ENCODE measurements around the gene LDLRAD4. TPM values are rescaled to one million over a fixed set of nuclear protein-coding genes. Genes with fewer than 3 reads are reported as not detected.

The LDLRAD4 gene
- total RNA-seq, 1 experiment from 2014 or later: 3.6 TPM

- Histone ChIP-seq H3K9me3 (ENCODE audit: low read depth, low read length, poor library complexity, severe bottlenecking) (no peaks in the 10 kb centered on the region), H3K27ac (ENCODE audit: low read depth, low read length, poor library complexity, severe bottlenecking) (no peak overlapping the region), H3K36me3 (ENCODE audit: insufficient read depth, low read length, poor library complexity, severe bottlenecking) (no peaks in the 10 kb centered on the region), H3K4me3 (ENCODE audit: low read depth, low read length, poor library complexity, severe bottlenecking) (no peak overlapping the region), H3K27me3 (replicated peaks; ENCODE audit: insufficient read depth, low read depth, low read length, poor library complexity) (no peaks in the 10 kb centered on the region), H3K4me1 (ENCODE audit: insufficient read depth, low read length, poor library complexity, severe bottlenecking) (no peaks in the 10 kb centered on the region)
- ChIA-PET POLR2A (ENCODE audit: low non-redundant PET) (no interaction called here), CTCF (no interaction called here)
- BruUV-seq (replicated peaks): no TSS peak
- intact Hi-C loops (cut with micrococcal nuclease; ENCODE audit: unreplicated experiment): no loop called here
- TF ChIP-seq CTCF (conservative IDR thresholded peaks at IDR 0.05; ENCODE audit: low read depth, low read length) (no peak), EZH2 (IDR thresholded peaks at IDR 0.05; ENCODE audit: borderline replicate concordance, low read depth, low read length, poor library complexity, severe bottlenecking) (no peak)
- no peak for DNase-seq (ENCODE audit: low spot score)
Measured at GRCh38 chr18:13485182-13485581, 266.6 kb downstream of the LDLRAD4 start.

- Histone ChIP-seq H3K4me3 (ENCODE audit: low read depth, low read length, poor library complexity, severe bottlenecking) (no peak overlapping the region), H3K4me1 (ENCODE audit: insufficient read depth, low read length, poor library complexity, severe bottlenecking) (no peaks in the 10 kb centered on the region), H3K9me3 (ENCODE audit: low read depth, low read length, poor library complexity, severe bottlenecking) (no peaks in the 10 kb centered on the region), H3K36me3 (ENCODE audit: insufficient read depth, low read length, poor library complexity, severe bottlenecking) (no peaks in the 10 kb centered on the region), H3K27me3 (replicated peaks; ENCODE audit: insufficient read depth, low read depth, low read length, poor library complexity) (no peaks in the 10 kb centered on the region), H3K27ac (ENCODE audit: low read depth, low read length, poor library complexity, severe bottlenecking) (no peak overlapping the region)
- intact Hi-C loops (cut with micrococcal nuclease; ENCODE audit: unreplicated experiment): no loop called here
- no peak for DNase-seq (ENCODE audit: low spot score)
- TF ChIP-seq CTCF (conservative IDR thresholded peaks at IDR 0.05; ENCODE audit: low read depth, low read length): no peak
- TF ChIP-seq EZH2 (IDR thresholded peaks at IDR 0.05; ENCODE audit: borderline replicate concordance, low read depth, low read length, poor library complexity, severe bottlenecking): no peak
- ChIA-PET CTCF (no interaction called here), POLR2A (ENCODE audit: low non-redundant PET) (no interaction called here)
- no TSS peak for BruUV-seq (replicated peaks)
Measured at GRCh38 chr18:13485604-13486003, 267.0 kb downstream of the LDLRAD4 start.

- TF ChIP-seq CTCF (conservative IDR thresholded peaks at IDR 0.05; ENCODE audit: low read depth, low read length): no peak
- no peak for TF ChIP-seq EZH2 (IDR thresholded peaks at IDR 0.05; ENCODE audit: borderline replicate concordance, low read depth, low read length, poor library complexity, severe bottlenecking)
- Histone ChIP-seq H3K27ac (ENCODE audit: low read depth, low read length, poor library complexity, severe bottlenecking) (no peak overlapping the region), H3K4me3 (ENCODE audit: low read depth, low read length, poor library complexity, severe bottlenecking) (no peak overlapping the region), H3K9me3 (ENCODE audit: low read depth, low read length, poor library complexity, severe bottlenecking) (no peaks in the 10 kb centered on the region), H3K36me3 (ENCODE audit: insufficient read depth, low read length, poor library complexity, severe bottlenecking) (no peaks in the 10 kb centered on the region), H3K4me1 (ENCODE audit: insufficient read depth, low read length, poor library complexity, severe bottlenecking) (no peaks in the 10 kb centered on the region), H3K27me3 (replicated peaks; ENCODE audit: insufficient read depth, low read depth, low read length, poor library complexity) (no peaks in the 10 kb centered on the region)
- intact Hi-C loops (cut with micrococcal nuclease; ENCODE audit: unreplicated experiment): no loop called here
- no peak for DNase-seq (ENCODE audit: low spot score)
- ChIA-PET CTCF (no interaction called here), POLR2A (ENCODE audit: low non-redundant PET) (no interaction called here)
- BruUV-seq (replicated peaks): no TSS peak
Measured at GRCh38 chr18:13486284-13486683, 267.7 kb downstream of the LDLRAD4 start.

All from A673 (cell line).